Naive B cell (primary cell): ENCODE results near the gene PNPLA8. TPM values are rescaled to one million over a fixed set of nuclear protein-coding genes. Genes with fewer than 3 reads are reported as not detected.
A peak's percentile ranks its signal among the peaks of the same experiment; 100 is the strongest.

Experiments
- ATAC-seq, 2 donors: fragments of 150-1000 bp; cut with Tn5 transposase; 2 replicates each; pipeline ENCODE4 v1.10.0; 2021; ENCODE audit warnings: low read depth in 2 of 2, mild to moderate bottlenecking in 2 of 2, moderate library complexity in 2 of 2
- DNase-seq: peaks from one replicate; pipeline ENCODE4 v3.0.0; 2022
- H3K27ac Mint-ChIP-seq, 6 donors: one replicate each; pipeline ENCODE4 v1.8.0; 2020 to 2022; ENCODE audit warnings: mild to moderate bottlenecking in 6 of 6, mixed read lengths in 6 of 6, moderate library complexity in 5 of 6, inconsistent platforms in 2 of 6
- H3K27me3 Mint-ChIP-seq, 3 donors: one replicate each; pipeline ENCODE4 v1.8.0; 2021 to 2022; ENCODE audit warnings: mixed read lengths in 3 of 3, mild to moderate bottlenecking in 1 of 3
- H3K36me3 Mint-ChIP-seq, 2 donors: one replicate each; pipeline ENCODE4 v1.8.0; 2020 to 2022; ENCODE audit warnings: mixed read lengths in 2 of 2, inconsistent platforms in 1 of 2, mild to moderate bottlenecking in 1 of 2
- H3K4me1 Mint-ChIP-seq, 3 donors: one replicate each; pipeline ENCODE4 v1.8.0; 2020 to 2022; ENCODE audit warnings: mixed read lengths in 3 of 3, inconsistent platforms in 1 of 3, mild to moderate bottlenecking in 1 of 3, moderate library complexity in 1 of 3
- H3K4me3 Mint-ChIP-seq, 8 donors: one replicate each; pipeline ENCODE4 v1.8.0; 2020 to 2022; ENCODE audit warnings: mild to moderate bottlenecking in 8 of 8, mixed read lengths in 8 of 8, moderate library complexity in 8 of 8, inconsistent platforms in 2 of 8
- H3K9me3 Mint-ChIP-seq, 7 donors: one replicate each; pipeline ENCODE4 v1.8.0; 2020 to 2022; ENCODE audit warnings: mixed read lengths in 7 of 7, mild to moderate bottlenecking in 5 of 7, inconsistent platforms in 2 of 7, moderate library complexity in 1 of 7
- polyA plus RNA-seq, 6 donors: library from polyadenylated mRNA; unstranded; fragments of 300-500 nt; fragmentation: Illumina TruSeq; gene quantifications; one replicate each; pipeline ENCODE4 v1.2.3, GENCODE V29; 2021; ENCODE audit warnings: low read depth in 6 of 6

The PNPLA8 gene
- polyA plus RNA-seq, 6 donors from 2014 or later, result 54.6 to 82.7 (median 67.0) TPM

DNA sequence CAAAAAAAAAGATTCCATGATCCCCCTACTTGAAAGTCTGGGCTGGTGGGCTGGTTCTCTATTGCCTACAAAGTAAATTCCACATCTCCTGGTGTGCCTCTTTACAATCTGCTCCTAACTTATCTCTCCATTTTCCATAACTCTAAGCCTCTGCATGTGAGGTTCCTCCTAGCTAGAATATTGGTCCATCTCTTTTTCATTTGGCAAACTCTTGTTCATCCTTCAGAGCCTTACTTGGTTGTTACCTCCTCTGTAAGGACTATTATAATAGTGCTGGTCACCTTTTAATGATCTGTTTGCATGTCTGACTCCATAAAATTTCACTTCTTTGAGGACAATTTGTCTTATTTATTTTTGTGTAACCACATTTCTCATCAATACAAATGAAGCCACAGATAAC is 68.1 kb downstream of the PNPLA8 start:
- ATAC-seq (no peak), DNase-seq (no peak)
- peaks cover 13 to 23% (median 16%) of the 10 kb centered on the region in 3 donors for H3K4me1 Mint-ChIP-seq
- peaks cover 51 to 70% (median 60%) of the 10 kb centered on the region in 3 donors for H3K27me3 Mint-ChIP-seq
- H3K27ac Mint-ChIP-seq, result peak overlapping the region in 1 of 6 donors; percentile 12
- peak overlapping the region in 6 of 8 donors; percentile 32 to 89 (median 72) for H3K4me3 Mint-ChIP-seq
- no peaks in the 10 kb centered on the region for H3K36me3 Mint-ChIP-seq
- H3K9me3 Mint-ChIP-seq, result no peaks in the 10 kb centered on the region

- Mint-ChIP-seq H3K9me3 (no peaks in the 10 kb centered on the region), H3K4me1 (peaks cover 10 to 23% (median 18%) of the 10 kb centered on the region in 3 donors), H3K27ac (peak overlapping the region in 2 of 6 donors; percentile 54 to 79), H3K36me3 (no peaks in the 10 kb centered on the region), H3K27me3 (peaks cover 50 to 66% (median 55%) of the 10 kb centered on the region in 3 donors), H3K4me3 (peak overlapping the region; percentile 69 to 91 (median 86))
- DNase-seq (no peak), ATAC-seq (no peak)
Observed at GRCh38 chr7:108456845-108457540, 68.9 kb downstream of the PNPLA8 start.

GRCh38 chr7:108455998-108456677 is 69.8 kb downstream of the PNPLA8 start, which contains the start of gene NRCAM:
Gene NRCAM, minus strand, starts transcription at chr7:108456436. Its CDS starts 216,372 bp downstream, at chr7:108240064.
- Mint-ChIP-seq H3K36me3 (no peaks in the 10 kb centered on the region), H3K27me3 (peaks cover 55 to 60% (median 58%) of the 10 kb centered on the region in 3 donors), H3K4me3 (peak within 1 kb of the TSS; percentile 69 to 91 (median 86)), H3K9me3 (no peaks in the 10 kb centered on the region), H3K27ac (peak within 1 kb of the TSS in 2 of 6 donors; percentile 54 to 79), H3K4me1 (peaks cover 10 to 23% (median 18%) of the 10 kb centered on the region in 3 donors)
- ATAC-seq, result peak; percentile 38 to 44
- peak; percentile 38 for DNase-seq

DNA sequence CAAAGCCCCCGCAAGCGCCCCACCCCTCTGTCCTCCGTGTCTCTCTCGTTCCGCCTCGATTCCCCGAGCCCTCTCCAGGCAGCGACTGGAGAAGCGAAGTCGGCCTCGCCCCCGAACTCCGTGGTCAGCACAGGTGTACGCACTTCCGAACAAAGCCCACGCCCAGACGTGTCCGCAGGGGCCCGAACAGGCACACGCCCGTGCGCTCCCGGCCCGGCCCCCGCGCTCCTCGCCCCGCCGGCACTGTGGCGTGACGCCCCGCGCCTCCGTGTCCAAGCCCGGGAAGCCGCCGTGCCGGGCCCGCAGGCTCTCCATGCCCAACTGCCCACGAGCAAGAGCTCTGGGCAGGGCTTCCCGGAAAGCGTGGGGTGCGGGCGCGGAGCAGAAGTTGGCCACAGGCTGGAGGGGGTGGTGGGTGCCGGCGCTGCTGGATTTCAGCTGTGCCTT is 70.4 kb downstream of the PNPLA8 start:
- Mint-ChIP-seq H3K9me3 (no peaks in the 10 kb centered on the region), H3K4me1 (peaks cover 10 to 23% (median 18%) of the 10 kb centered on the region in 3 donors), H3K27ac (no peak overlapping the region), H3K4me3 (peak overlapping the region; percentile 67 to 90 (median 84)), H3K27me3 (peaks cover 50 to 57% (median 56%) of the 10 kb centered on the region in 3 donors), H3K36me3 (no peaks in the 10 kb centered on the region)
- DNase-seq (peak; percentile 30), ATAC-seq (peak; percentile 9 to 15)

GRCh38 chr7:108454674-108455550 is 71.0 kb downstream of the PNPLA8 start:
- Mint-ChIP-seq H3K27me3 (peaks cover 51 to 55% (median 51%) of the 10 kb centered on the region in 3 donors), H3K4me1 (peaks cover 10 to 19% (median 18%) of the 10 kb centered on the region in 3 donors), H3K36me3 (no peaks in the 10 kb centered on the region), H3K9me3 (no peaks in the 10 kb centered on the region), H3K27ac (peak overlapping the region in 2 of 6 donors; percentile 43 to 62), H3K4me3 (peak overlapping the region; percentile 80 to 95 (median 90))
- DNase-seq, result peak; percentile 33
- peak; percentile 44 to 53 for ATAC-seq

DNA sequence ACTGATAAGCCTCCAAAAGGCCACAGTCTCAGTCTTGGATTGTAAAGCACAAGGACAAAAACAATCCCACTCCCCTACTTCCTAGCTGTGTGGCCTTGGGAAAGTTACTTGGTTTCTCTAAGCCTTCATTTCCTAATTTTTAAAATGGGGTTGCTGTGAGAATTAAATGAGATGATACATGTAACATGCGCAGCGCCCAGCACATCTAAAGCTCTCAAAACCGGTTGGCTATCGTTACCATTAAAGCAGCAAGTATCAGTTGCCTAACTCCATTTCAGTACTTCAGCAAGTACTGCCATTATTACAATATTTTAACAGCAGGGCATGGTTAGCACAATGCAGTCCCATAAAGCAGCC is 71.6 kb downstream of the PNPLA8 start:
- Mint-ChIP-seq H3K27me3 (peaks cover 54 to 55% (median 54%) of the 10 kb centered on the region in 3 donors), H3K36me3 (no peaks in the 10 kb centered on the region), H3K4me1 (peaks cover 10 to 18% (median 17%) of the 10 kb centered on the region in 3 donors), H3K27ac (peak overlapping the region in 1 of 6 donors; percentile 43), H3K4me3 (peak overlapping the region; percentile 80 to 95 (median 88)), H3K9me3 (no peaks in the 10 kb centered on the region)
- ATAC-seq, result no peak
- no peak for DNase-seq

- no peaks in the 10 kb centered on the region for H3K36me3 Mint-ChIP-seq
- H3K4me1 Mint-ChIP-seq, result peaks cover 10 to 18% (median 17%) of the 10 kb centered on the region in 3 donors
- no peaks in the 10 kb centered on the region for H3K9me3 Mint-ChIP-seq
Observed at GRCh38 chr7:108453320-108453719, 72.6 kb downstream of the PNPLA8 start.

GRCh38 chr7:108452707-108453106 is 73.2 kb downstream of the PNPLA8 start:
- H3K4me1 Mint-ChIP-seq, result peaks cover 8 to 18% (median 16%) of the 10 kb centered on the region in 3 donors
- H3K36me3 Mint-ChIP-seq, result no peaks in the 10 kb centered on the region
- no peaks in the 10 kb centered on the region for H3K9me3 Mint-ChIP-seq
- peak; percentile 53 to 63 for ATAC-seq
- no peak overlapping the region for H3K27ac Mint-ChIP-seq
- peaks cover 51 to 57% (median 53%) of the 10 kb centered on the region in 3 donors for H3K27me3 Mint-ChIP-seq
- H3K4me3 Mint-ChIP-seq, result peak overlapping the region in 1 of 8 donors; percentile 40
- peak; percentile 25 for DNase-seq

More at GRCh38 chr7:108453320-108453719, 72.6 kb downstream of the PNPLA8 start:
- no peak for DNase-seq
- Mint-ChIP-seq H3K27ac (no peak overlapping the region), H3K4me3 (peak overlapping the region in 1 of 8 donors; percentile 80), H3K27me3 (peaks cover 53 to 58% (median 55%) of the 10 kb centered on the region in 3 donors)
- ATAC-seq, result no peak

- Mint-ChIP-seq H3K4me3 (no peak overlapping the region), H3K27ac (no peak overlapping the region), H3K9me3 (no peaks in the 10 kb centered on the region), H3K27me3 (peaks cover 47 to 52% (median 51%) of the 10 kb centered on the region in 3 donors), H3K4me1 (peaks cover 4 to 8% (median 7%) of the 10 kb centered on the region in 3 donors), H3K36me3 (no peaks in the 10 kb centered on the region)
- ATAC-seq, result no peak
- DNase-seq, result no peak
Observed at GRCh38 chr7:108451296-108451848, 74.6 kb downstream of the PNPLA8 start.

DNA sequence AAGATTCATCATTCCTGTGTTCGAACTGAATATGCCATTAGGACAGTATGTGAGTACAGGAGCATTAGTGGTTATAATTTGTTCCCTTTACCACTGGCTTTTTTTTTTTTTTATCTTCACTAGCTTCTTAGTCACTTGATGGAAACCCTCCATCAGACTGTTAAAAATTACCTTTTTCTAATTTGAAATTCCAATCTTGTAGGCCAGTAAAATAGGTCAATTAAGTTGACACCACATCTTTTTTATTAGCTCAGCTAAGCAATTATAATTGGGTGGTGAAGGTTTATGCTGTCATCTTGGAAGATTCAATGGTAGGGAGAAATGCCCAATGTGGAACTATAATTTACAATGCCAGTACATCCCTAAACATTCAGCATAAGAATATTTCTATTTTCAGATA is 75.8 kb downstream of the PNPLA8 start:
- no peak for ATAC-seq
- Mint-ChIP-seq H3K9me3 (no peaks in the 10 kb centered on the region), H3K27ac (no peak overlapping the region), H3K36me3 (no peaks in the 10 kb centered on the region), H3K27me3 (peaks cover 47 to 62% (median 61%) of the 10 kb centered on the region in 3 donors), H3K4me3 (no peak overlapping the region), H3K4me1 (peaks cover 4 to 8% (median 7%) of the 10 kb centered on the region in 3 donors)
- DNase-seq, result no peak

- ATAC-seq (no peak), DNase-seq (no peak)
- Mint-ChIP-seq H3K4me1 (peaks cover under 1 to 5% (median 3%) of the 10 kb centered on the region in 3 donors), H3K4me3 (no peak overlapping the region), H3K36me3 (no peaks in the 10 kb centered on the region), H3K9me3 (no peaks in the 10 kb centered on the region), H3K27ac (no peak overlapping the region), H3K27me3 (peaks cover 44 to 60% (median 56%) of the 10 kb centered on the region in 3 donors)
Observed at GRCh38 chr7:108449521-108449920, 76.4 kb downstream of the PNPLA8 start.
